Bronchial epithelial cell (primary cell): ENCODE data around the gene COA6. TPM values are rescaled to one million over a fixed set of nuclear protein-coding genes. Genes with fewer than 3 reads are reported as not detected.
"Not testable (repeated sequence)": the region's sequence is repeated elsewhere in the genome, so short reads cannot be mapped to it uniquely, and the experiment has no call there.

ENCODE experiments used
- DNase-seq: peaks from one replicate; pipeline ENCODE4 v3.0.0-alpha.2; 2010; ENCODE audit warnings: low read depth
- FAIRE-seq: peaks from 2 replicates; lab custom pipeline; 2011; peaks lifted over from hg19 to GRCh38; lab: Jason Lieb, UNC
- H3K27me3 ChIP-seq: 2 replicates; pipeline ENCODE4 v1.5.1; 2011; ENCODE audit warnings: low read length; ENCODE audit not compliant: control insufficient read depth, insufficient read depth
- H3K36me3 ChIP-seq: 2 replicates; pipeline ENCODE4 v1.5.1; 2011; ENCODE audit warnings: low read length; ENCODE audit not compliant: control insufficient read depth, insufficient read depth
- H3K4me3 ChIP-seq: 2 replicates; pipeline ENCODE4 v1.5.1; 2011; ENCODE audit warnings: mild to moderate bottlenecking, low read depth, low read length, control low read depth
- CTCF ChIP-seq: IDR thresholded peaks from 2 replicates; pipeline ENCODE4 v1.5.1; 2011; ENCODE audit warnings: mild to moderate bottlenecking, moderate library complexity, low read length, control low read depth, inconsistent platforms; ENCODE audit not compliant: insufficient read depth, severe bottlenecking
- total RNA-seq: library from RNA; depleted of rRNA; stranded (reverse); fragments of >200 nt; gene quantifications from 2 replicates; pipeline ENCODE4 v1.2.1, GENCODE V29; 2014

Gene COA6
- total RNA-seq, 1 donor from 2014 or later, result 29.7 TPM

GRCh38 chr1:234345237-234345636, 28.0 kb upstream of the COA6 start:
- no peaks in the 10 kb centered on the region for H3K36me3 ChIP-seq
- FAIRE-seq, result no peak
- H3K27me3 ChIP-seq, result no peaks in the 10 kb centered on the region
- no peak for DNase-seq
- no peak for TF ChIP-seq CTCF
- H3K4me3 ChIP-seq, result no peak overlapping the region

GRCh38 chr1:234348964-234349363, 24.3 kb upstream of the COA6 start:
- Histone ChIP-seq H3K36me3 (no peaks in the 10 kb centered on the region), H3K27me3 (no peaks in the 10 kb centered on the region), H3K4me3 (no peak overlapping the region)
- no peak for DNase-seq
- FAIRE-seq, result no peak
- TF ChIP-seq CTCF, result no peak

GRCh38 chr1:234355782-234356510, 17.3 kb upstream of the COA6 start:
- FAIRE-seq, result no peak
- DNase-seq, result no peak
- no peak for TF ChIP-seq CTCF
- H3K27me3 ChIP-seq, result no peaks in the 10 kb centered on the region
- H3K4me3 ChIP-seq, result no peak overlapping the region
- no peaks in the 10 kb centered on the region for H3K36me3 ChIP-seq

- DNase-seq, result peak; percentile 43
- H3K27me3 ChIP-seq, FAIRE-seq, H3K36me3 ChIP-seq: not testable (repeated sequence)
- peak overlapping the region; percentile 40 for H3K4me3 ChIP-seq
Observed at GRCh38 chr1:234356615-234357269, 16.5 kb upstream of the COA6 start.

- DNase-seq, result no peak
- Histone ChIP-seq H3K27me3 (no peaks in the 10 kb centered on the region), H3K36me3 (no peaks in the 10 kb centered on the region), H3K4me3 (no peak overlapping the region)
- no peak for FAIRE-seq
- TF ChIP-seq CTCF, result no peak
Observed at GRCh38 chr1:234357831-234358230, 15.4 kb upstream of the COA6 start.

GRCh38 chr1:234361102-234361603, 12.1 kb upstream of the COA6 start:
- FAIRE-seq, result no peak
- Histone ChIP-seq H3K27me3 (no peaks in the 10 kb centered on the region), H3K36me3 (no peaks in the 10 kb centered on the region), H3K4me3 (no peak overlapping the region)
- TF ChIP-seq CTCF, result no peak
- no peak for DNase-seq
